GM21381 (cell line): Measurements from ENCODE around the gene PID1.
"Not testable (repeated sequence)": the region's sequence is repeated elsewhere in the genome, so short reads cannot be mapped to it uniquely, and the experiment has no call there.

ENCODE experiments used
- ATAC-seq: cut with Tn5 transposase; IDR thresholded peaks from one replicate; pipeline ENCODE4 v1.9.1; 2021; ENCODE audit warnings: mild to moderate bottlenecking, moderate library complexity; ENCODE audit not compliant: unreplicated experiment

Gene PID1

DNA sequence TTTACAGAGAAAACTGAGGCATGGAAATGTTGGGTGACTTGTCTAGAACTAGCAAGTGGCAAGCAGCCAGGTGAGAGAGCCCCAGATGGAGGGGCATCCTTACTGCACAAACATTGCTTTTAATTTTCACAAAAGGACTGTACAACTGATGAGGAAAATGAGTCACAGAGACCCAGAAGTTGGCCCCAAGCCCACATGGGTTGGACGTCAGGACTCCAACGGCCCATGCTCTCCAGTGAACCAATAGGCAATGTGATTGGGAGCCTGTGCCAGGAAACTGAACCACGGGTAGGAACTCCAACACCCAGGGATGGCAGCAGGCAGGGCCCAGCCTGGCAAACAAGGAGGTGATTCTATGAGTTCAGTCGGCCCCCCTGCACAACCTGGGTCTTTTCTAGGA is 50.8 kb downstream of the PID1 start:
- ATAC-seq, result no peak

DNA sequence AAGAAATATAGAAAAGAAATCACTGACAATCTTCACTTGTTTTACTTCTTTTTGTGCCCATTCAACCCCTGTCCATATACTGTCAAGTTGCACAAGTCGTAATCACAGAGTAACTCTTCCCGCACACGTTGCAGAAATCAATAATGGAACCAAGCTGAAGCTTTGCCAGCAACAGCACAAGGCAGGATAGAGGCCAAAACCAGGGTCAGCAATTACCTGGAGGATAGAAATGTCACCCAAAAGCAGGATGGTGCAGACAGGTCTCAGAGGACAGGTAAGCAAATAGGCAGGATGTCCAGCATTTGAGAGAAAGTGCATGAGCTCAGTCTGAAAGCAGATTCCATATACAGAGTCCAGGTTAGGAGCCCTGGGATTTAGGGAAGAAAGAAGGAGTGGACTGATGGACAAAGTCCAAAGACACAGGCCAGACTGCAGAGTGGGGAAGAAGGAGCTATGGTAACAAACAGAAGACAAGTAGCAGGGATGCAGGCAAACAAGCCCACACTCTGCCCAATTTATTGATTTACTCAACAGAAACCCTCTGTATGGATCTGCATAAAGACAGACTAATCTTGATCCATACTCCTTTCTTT is 52.7 kb downstream of the PID1 start:
- no peak for ATAC-seq

DNA sequence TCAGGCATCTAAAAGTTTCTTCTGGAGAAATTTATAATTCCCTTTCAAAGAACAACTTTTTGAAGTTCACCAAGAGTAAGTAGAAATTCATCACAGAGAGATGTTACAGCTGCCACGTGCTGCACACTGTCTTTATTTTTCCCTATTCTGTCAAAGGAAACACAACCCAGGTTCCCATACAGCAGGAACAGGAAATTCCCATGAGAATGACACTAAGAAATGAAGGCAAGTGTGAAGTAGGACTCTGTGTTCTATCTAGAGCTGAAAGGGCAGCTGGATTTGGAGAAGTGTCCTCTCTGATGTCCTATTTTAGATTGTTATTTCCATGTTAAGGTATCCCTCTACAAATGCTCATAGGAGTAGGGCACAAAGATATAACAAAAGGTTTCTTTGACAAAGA is 58.8 kb downstream of the PID1 start:
- ATAC-seq, result no peak

DNA sequence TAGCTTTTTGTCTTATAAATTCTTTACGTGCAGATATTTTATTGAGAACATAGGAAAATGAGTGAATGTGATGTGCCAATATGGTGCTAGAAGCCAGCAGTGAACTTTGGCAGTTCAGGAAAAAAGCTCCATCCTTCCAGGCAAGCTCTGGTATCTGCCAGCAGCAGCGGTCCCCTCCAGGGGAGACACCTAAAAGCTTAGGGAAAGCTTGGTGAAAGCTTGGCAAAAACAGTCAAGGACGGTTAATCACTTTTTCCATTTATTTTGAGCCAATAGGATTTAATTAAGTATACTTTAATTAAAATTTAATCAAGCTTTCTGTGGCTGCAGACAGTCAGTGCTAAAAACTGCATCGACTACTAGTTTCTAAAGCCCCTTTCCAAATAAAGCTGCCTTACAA is 60.4 kb downstream of the PID1 start:
- ATAC-seq, result no peak

DNA sequence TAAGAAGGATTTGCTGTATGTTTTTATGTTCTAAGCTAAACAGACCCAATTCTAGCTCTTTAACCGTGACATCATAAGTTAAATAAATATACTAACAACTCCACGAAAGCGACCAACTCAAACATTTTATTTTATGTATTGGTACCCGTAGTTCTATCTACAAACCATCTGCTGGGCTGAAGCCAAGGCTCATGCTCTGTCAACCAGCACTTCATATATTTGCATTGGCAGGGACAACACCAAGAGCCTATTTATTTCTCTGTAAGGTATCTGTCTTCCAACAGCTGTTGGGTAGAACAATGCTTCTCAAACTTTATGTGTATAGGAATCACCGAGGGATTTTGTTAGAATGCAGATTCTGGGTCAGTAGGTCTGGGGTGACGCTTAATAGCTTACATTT is 64.5 kb downstream of the PID1 start:
- no peak for ATAC-seq

DNA sequence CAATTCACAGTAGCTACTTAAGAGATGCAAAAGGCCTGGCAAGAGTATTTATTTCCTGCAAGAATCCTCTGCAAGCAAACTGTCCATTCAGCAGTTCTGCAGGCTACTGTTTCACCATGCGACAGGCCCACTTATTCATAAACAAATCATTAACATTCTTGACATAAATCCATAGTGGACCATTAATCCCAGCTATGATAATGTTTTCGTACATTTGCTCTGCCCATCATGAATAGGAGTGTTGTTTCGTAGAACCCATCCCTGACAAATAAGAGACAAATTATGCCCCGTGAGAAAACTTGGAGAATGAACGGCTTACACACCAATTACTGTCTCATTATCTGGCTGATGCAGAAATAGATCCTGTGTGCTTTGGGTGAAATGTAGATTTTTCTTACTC is 65.4 kb downstream of the PID1 start:
- ATAC-seq, result no peak

DNA sequence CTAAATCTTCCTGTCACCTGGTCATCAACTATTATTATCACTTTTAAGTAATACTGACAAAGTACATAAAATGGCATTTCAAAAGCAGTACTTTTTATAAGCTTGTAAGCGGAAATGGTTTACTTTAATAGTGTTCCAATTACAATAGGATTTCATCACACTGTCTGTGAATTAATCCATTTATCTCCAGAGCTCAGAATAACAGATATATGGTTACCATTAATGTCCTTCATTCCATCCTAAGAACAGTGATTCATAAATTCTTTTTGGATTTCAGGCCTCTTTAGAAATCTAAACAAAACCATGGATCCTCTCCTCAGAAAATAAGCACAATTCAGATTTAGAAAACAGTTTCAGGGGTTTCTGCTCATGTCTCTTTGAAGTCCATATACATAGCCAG is 68.4 kb downstream of the PID1 start:
- ATAC-seq, result no peak

DNA sequence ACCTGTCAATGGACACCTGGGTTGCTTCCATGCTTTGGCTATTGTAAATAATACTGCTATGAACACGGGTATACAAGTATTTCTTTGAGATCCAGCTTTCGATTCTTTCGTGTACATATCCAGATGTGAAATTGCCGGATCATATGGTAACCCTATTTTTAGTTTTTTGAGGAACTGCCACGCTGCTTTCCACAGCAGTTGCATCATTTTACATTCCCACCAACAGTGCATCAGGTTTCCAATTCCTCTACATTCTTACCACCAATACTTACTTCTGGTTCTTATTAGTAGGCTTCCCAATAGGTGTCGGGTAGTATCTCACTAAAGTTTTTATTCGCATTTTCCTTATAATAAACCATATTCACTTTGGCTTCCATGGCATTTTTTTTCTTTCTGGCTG is 69.6 kb downstream of the PID1 start:
- ATAC-seq, result no peak

DNA sequence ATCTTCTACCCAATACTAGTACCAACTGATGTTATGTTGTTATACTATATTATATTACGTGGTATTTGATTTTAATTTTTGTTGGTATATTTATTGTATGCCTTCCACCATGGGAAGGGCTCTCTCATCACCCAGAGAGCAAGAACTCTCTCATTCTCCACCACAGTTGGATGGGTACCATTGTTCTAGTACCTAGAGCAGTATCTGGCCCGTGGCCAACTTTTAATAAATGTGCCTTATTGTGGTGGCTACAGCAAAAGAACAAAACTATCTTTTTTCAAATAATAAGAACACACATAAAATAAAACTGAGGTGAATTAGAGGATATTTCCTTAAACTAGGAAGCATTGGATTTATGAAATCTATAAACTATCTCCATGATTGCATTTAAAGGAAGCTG is 71.8 kb downstream of the PID1 start:
- no peak for ATAC-seq

DNA sequence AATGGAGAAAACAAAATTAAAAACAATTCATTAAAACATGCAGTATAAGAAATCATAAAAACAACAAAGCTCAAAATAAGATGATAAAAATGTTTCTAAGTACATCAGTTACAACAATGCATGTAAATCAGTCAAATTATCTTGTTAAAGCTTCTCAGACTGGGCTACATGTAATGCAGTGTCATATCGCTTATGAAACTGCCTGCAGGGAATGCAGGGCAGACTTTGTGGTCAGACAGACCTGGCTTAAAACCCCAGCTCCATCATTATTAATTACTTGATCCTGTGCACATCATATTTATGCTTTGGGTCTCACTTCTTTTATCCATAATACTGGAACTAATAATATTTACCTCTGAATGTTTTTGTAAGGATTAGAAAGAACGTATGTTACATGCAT is 74.6 kb downstream of the PID1 start:
- no peak for ATAC-seq

DNA sequence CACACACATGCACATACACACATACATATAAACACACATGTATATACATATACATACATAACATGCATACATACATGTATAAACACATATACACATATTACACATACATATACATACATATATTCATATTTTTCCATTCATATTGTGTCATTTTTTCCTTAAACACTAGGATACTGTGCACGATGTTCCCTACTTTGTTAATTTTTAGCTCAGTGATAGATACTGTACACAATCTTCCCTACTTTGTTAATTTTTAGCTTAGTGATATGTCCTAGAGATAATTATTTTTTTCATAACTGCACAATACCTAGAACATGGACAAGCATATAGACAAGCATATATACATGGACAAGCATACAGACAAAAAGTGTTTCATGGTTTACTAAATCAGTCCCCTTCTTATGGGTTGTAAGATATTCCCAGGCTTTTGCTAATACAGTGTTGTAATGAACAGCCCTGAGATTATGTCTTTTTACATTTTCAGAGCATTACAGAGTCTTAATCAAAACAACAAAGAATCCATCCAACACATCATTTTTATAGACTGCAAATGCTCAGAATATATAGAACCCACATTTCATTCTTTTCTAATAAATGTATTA is 75.6 kb downstream of the PID1 start:
- ATAC-seq, result no peak

DNA sequence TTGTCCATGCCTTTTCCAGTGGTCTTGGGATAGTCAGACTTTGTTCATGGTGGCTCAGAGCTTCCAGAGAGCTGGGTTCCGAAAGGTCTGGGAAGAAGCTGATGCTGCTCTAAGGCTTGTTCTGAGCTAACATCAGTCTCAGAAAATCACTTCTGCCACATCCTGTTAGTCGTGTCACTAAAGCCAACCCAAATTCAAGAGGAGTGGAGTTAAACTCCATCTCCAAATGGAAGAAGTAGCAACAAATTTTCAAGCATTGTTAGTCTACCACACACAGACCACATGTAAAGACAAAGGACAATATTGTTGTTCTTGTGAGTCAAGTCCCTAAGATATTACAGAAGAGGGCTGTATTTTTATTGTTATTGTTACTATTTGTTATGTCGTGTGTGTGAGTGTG is 77.8 kb downstream of the PID1 start:
- no peak for ATAC-seq

DNA sequence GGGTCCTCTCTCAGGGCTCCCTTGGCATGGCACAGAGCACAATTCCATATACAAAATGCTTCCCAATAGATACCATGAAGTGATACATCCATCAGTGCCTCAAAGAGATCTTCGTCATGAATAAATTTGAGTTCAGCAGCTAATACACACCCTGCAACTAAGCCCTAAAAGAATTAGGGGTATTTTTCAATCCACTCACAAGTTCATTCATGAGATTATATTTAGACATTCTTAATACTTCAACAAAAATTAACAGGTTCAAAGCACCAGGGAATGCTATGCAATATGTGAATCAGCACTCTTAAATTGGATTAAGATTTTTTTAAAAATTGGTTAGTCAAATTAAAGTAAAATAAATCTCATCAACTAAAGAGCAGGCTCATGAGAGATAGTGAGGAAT is 79.7 kb downstream of the PID1 start:
- ATAC-seq, result no peak

DNA sequence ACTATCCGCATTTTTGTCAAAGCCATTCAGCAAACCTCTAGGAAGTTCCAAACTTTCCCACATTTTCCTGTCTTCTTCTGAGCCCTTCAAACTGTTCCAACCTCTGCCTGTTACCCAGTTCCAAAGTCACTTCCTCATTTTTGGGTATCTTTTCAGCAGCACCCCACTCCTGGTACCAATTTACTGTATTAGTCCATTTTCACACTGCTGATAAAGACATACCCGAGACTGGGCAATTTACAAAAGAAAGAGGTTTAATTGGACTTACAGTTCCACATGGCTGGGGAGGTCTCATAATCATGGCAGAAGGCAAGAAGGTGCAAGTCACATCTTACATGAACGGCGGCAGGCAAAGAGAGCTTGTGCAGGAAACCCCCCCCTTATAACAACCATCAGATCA is 84.0 kb downstream of the PID1 start:
- ATAC-seq, result not testable (repeated sequence)

DNA sequence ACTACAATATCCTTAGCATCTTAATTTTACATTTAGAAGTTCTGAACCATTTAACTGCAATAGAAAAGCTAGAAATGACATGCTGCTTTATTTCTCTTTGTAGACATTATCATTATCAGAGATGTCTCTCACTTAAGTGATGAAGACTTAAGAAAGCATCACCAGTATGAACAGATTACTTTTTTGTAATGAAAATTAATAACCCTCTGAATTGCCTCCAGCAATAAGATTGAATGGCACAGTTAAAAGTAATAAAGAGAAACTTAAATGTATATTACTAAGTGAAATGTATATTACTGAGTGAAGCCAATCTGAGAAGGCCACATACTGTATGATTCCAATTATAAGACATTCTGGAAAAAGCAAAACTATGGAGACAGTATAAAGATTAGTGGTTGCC is 89.4 kb downstream of the PID1 start:
- no peak for ATAC-seq

DNA sequence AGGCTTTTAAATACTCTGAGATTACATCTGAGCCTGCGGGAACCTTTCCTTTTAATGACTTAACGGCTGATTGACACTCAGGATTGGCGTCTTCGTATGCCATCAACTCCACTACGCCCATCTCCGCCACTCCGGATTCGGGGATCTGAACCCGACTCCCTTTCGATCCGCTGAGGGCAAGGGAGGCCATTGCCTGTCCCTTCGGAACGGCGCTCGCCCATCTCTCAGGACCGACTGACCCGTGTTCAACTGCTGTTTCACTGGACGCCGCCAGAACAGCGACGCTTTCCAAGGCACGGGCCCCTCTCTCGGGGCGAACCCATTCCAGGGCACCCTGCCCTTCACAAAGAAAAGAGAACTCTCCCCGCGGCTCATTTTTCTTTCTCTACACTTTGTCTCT is 90.4 kb downstream of the PID1 start:
- no peak for ATAC-seq

DNA sequence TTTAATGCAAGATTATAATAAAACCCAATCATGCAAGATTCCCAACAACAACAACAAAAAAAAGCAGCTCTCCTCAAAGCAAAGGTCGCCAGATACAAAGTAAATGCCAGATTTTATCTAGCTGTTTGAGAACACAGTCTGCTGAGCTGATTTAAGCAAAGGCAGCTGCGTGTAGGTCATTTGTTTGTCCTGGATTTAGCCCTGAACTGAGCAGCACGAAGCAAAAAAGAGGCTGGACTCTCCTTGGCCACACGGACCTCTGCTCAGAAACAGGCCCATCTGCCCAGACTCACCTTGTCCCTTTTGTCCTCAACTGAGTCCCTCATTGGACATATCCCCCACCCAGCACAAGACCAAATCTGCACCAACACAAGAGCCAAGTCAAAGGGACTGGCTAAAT is 91.5 kb downstream of the PID1 start:
- no peak for ATAC-seq

DNA sequence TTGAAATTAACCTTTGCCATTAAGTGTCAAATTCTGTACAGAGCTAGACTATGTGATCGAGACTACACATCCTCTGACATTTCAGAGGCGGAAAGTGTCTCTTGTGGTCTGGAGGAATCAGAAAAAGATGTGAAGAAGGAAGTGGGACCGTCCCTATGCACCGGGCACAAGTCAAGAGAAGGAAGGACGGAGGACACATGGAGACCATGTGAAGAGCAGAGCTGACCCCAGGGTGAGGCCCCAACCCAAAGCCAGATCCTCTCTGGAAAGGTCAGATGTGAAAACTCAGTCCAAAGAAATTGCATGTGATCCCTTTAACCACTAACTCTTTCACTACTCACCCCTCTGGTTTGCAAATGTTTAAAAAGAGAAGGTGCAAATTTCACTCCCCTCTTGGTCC is 92.4 kb downstream of the PID1 start:
- no peak for ATAC-seq

DNA sequence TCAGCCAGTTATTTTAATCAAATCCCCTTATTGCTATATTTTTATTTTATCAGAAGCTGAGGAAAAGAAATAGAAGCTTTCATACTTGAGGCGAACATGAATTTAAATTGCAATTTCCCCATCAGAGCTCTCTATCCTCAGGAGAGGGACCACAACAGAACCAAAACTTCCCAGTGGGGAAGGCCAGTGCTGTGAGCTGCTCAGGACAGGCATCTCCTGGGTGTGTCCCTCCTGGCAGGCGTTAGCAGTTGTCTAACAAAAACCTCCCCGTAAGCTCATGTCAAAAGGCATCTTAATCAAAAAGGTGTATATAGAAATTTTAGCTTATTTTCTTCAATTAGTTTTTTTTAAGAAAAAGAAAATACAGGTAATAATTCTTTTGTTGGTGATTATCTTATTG is 93.0 kb downstream of the PID1 start:
- no peak for ATAC-seq

DNA sequence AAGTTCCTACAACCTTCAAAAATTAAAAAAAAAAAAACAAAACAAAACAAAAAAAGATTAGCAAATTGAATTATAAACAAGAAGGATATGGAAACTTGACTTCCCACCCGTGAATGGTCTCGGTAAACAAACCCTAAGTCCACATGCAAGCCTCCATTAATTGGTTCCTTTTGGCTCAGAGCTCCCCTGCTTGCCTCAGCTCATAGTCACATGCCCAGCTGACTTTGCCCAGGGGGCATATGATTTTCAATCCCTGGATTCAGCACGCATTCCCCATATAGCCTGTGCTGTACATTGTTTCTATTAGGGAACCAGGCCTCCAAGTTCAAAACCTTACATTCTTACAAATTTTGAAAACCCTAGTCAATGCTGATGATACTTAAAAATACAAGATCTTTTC is 95.0 kb downstream of the PID1 start:
- ATAC-seq, result no peak

DNA sequence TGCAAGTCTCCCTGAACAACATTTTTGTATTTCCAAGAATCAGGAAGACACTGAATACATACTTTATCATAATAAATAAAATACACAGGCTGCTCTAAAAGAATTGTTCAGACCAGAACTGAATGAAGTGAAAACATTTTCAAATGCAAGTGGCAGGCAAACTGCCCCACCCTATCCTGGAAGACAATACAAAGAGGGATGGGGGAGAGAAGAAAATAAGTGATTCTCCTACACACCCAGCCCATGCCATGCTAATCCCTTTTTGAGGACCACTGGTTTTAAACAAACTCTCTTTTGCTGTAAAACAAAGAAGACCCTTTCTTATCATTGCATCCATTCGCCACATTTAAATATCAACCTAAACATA is 95.6 kb downstream of the PID1 start:
- no peak for ATAC-seq

DNA sequence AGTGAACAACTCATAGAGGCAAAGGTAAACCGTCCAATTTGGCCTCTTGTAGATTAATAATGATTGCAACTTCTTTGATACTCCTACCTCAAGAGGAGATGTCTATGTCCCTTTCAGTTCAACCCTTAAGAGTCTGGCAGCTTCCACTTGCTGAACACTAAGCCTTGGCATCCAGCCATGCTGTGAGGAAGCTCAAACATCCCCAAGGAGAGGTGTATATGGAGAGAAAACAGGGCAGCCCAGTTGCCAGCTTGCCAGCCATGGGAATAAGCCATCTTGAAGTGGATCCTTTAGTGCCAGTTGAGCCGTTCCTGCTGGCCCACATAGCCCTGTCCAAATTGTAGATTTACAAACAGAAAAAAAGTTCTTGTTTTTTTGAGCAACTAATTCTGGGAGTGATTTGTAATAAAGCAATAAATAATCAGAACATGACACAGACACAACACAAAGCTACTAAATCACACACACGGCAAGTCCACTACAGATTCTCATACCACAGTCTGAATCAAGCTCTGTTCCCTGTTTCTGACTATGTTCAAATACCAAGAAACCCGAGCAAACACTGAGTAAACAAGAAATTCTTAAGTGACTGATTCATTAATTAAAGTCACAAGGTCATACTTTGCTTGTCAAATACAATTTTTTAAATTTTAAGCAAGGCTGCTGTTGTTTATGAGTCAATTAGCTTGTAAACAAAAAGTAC is 96.1 kb downstream of the PID1 start:
- ATAC-seq, result no peak

DNA sequence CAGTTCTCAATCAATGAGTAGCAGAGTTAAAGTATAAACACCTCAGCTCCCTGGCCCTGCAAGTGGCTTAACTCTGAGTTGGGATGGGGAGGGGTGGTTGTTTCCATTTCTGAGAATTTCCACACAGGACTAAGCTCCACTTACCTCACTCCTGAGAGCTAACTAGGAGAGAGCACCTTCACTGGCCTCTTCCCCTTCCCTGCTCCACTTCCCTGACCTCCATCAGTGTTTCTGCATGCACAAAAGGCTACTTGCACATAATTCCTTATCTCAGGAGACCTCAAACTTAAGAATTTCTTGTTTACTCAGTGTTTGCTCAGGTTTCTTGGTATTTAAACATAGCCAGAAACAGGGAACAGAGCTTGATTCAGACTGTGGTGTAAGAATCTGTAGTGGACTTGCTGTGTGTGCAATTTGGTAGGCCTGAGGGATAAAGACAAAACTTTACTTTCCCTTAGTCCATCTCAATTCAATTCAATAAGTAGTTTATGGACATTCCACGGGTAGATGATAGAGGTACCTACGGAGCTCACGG is 97.2 kb downstream of the PID1 start:
- ATAC-seq, result no peak
